GM23338 (cell line): ENCODE results near the gene UBE2V1. TPM values are rescaled to one million over a fixed set of nuclear protein-coding genes. Genes with fewer than 3 reads are reported as not detected.
A peak's percentile ranks its signal among the peaks of the same experiment; 100 is the strongest.

ENCODE experiments used
- ATAC-seq: fragments of 200-7000 bp; cut with Tn5 transposase; 3 replicates; pipeline ENCODE4 v1.9.1; 2020
- DNase-seq: peaks from one replicate; pipeline ENCODE4 v3.0.0-alpha.2; 2015; ENCODE audit warnings: low spot score
- H2AFZ ChIP-seq: fragments of 200-600 bp; sonication (generic); 2 replicates; pipeline ENCODE4 v1.8.0; 2016; ENCODE audit warnings: antibody characterized with exemption, mild to moderate bottlenecking, moderate library complexity
- H3F3A ChIP-seq: fragments of 200-600 bp; sonication (generic); replicated peaks from 2 replicates; pipeline ENCODE4 v1.8.0; 2017; ENCODE audit warnings: antibody characterized with exemption, mixed run types, low read depth
- H3K27ac ChIP-seq: fragments of 200-600 bp; sonication (generic); 2 replicates; pipeline ENCODE4 v1.6.1; 2016; ENCODE audit warnings: low read depth
- H3K27me3 ChIP-seq: fragments of 200-600 bp; sonication (generic); 2 replicates; pipeline ENCODE4 v1.8.0; 2016; ENCODE audit warnings: mild to moderate bottlenecking, mixed run types, moderate library complexity; ENCODE audit not compliant: insufficient read depth
- H3K36me3 ChIP-seq: fragments of 200-600 bp; sonication (generic); 2 replicates; pipeline ENCODE4 v1.8.0; 2016; ENCODE audit warnings: mild to moderate bottlenecking; ENCODE audit not compliant: insufficient read depth
- H3K4me1 ChIP-seq: fragments of 200-600 bp; sonication (generic); 2 replicates; pipeline ENCODE4 v1.8.0; 2016; ENCODE audit warnings: mild to moderate bottlenecking, moderate library complexity; ENCODE audit not compliant: insufficient read depth
- H3K4me2 ChIP-seq: fragments of 200-600 bp; sonication (generic); 2 replicates; pipeline ENCODE4 v1.7.1; 2017; ENCODE audit warnings: mixed run types
- H3K4me3 ChIP-seq: fragments of 200-600 bp; sonication (generic); 2 replicates; pipeline ENCODE4 v1.6.1; 2016; ENCODE audit warnings: mixed run types
- H3K79me2 ChIP-seq: fragments of 200-600 bp; sonication (generic); replicated peaks from 2 replicates; pipeline ENCODE4 v1.8.0; 2017; ENCODE audit warnings: mild to moderate bottlenecking; ENCODE audit not compliant: insufficient read depth
- H3K9me2 ChIP-seq: fragments of 200-600 bp; sonication (generic); 2 replicates; pipeline ENCODE4 v1.8.0; 2017; ENCODE audit not compliant: insufficient read depth
- H4K20me1 ChIP-seq: fragments of 200-600 bp; sonication (generic); replicated peaks from 2 replicates; pipeline ENCODE4 v1.8.0; 2017; ENCODE audit warnings: mild to moderate bottlenecking; ENCODE audit not compliant: insufficient read depth
- H3K27ac Mint-ChIP-seq: 2 replicates; pipeline ENCODE4 v1.8.0; 2020; ENCODE audit warnings: inconsistent platforms, mild to moderate bottlenecking, moderate library complexity, mixed read lengths
- H3K27me3 Mint-ChIP-seq: 3 replicates; pipeline ENCODE4 v1.8.0; 2022; ENCODE audit warnings: low read depth, mild to moderate bottlenecking, moderate library complexity, mixed read lengths, inconsistent platforms; ENCODE audit not compliant: insufficient read depth, poor library complexity
- H3K36me3 Mint-ChIP-seq: 3 replicates; pipeline ENCODE4 v1.8.0; 2021; ENCODE audit warnings: low read depth, mild to moderate bottlenecking, inconsistent platforms, moderate library complexity, mixed read lengths
- H3K4me1 Mint-ChIP-seq: 3 replicates; pipeline ENCODE4 v1.8.0; 2020; ENCODE audit warnings: mild to moderate bottlenecking, inconsistent platforms, mixed read lengths
- H3K4me3 Mint-ChIP-seq: 3 replicates; pipeline ENCODE4 v1.8.0; 2021; ENCODE audit warnings: moderate library complexity, mild to moderate bottlenecking, inconsistent platforms, mixed read lengths
- H3K9me3 Mint-ChIP-seq: 3 replicates; pipeline ENCODE4 v1.8.0; 2020; ENCODE audit warnings: moderate library complexity, mild to moderate bottlenecking, inconsistent platforms, mixed read lengths
- CREB1 ChIP-seq: fragments of 250-450 bp; sonication (Bioruptor Pico); IDR thresholded peaks from 2 replicates; pipeline ENCODE4 v1.5.0; 2020; ENCODE audit warnings: low read depth, mild to moderate bottlenecking, moderate library complexity
- EZH2 ChIP-seq: fragments of 200-600 bp; sonication (generic); IDR thresholded peaks from one replicate; pipeline ENCODE4 v1.8.0; 2017; ENCODE audit warnings: antibody characterized with exemption, mild to moderate bottlenecking, low read depth; ENCODE audit not compliant: unreplicated experiment
- EZH2phosphoT487 ChIP-seq: fragments of 200-600 bp; sonication (generic); IDR thresholded peaks from one replicate; pipeline ENCODE4 v1.8.1; 2018; ENCODE audit warnings: antibody characterized with exemption; ENCODE audit not compliant: unreplicated experiment
- JUNB ChIP-seq: IDR thresholded peaks from one replicate; pipeline ENCODE4 v1.6.1; 2016; ENCODE audit warnings: antibody characterized with exemption; ENCODE audit not compliant: unreplicated experiment
- NANOG ChIP-seq: IDR thresholded peaks from 2 replicates; pipeline ENCODE4 v1.6.1; 2016; ENCODE audit warnings: antibody characterized with exemption, borderline replicate concordance
- POLR2AphosphoS5 ChIP-seq: IDR thresholded peaks from 2 replicates; pipeline ENCODE4 v1.6.1; 2016; ENCODE audit warnings: antibody characterized with exemption, low read depth
- STAT1 ChIP-seq: IDR thresholded peaks from one replicate; pipeline ENCODE4 v1.6.1; 2016; ENCODE audit warnings: antibody characterized with exemption; ENCODE audit not compliant: unreplicated experiment
- ZNF114 ChIP-seq: fragments of 250-450 bp; sonication (Bioruptor Pico); IDR thresholded peaks from 2 replicates; pipeline ENCODE4 v1.5.0; 2020; ENCODE audit warnings: mild to moderate bottlenecking, moderate library complexity
- ZNF331 ChIP-seq: fragments of 250-450 bp; sonication (Bioruptor Pico); IDR thresholded peaks from 2 replicates; pipeline ENCODE4 v1.5.0; 2020; ENCODE audit warnings: low read depth, mild to moderate bottlenecking, moderate library complexity
- polyA plus RNA-seq: library from polyadenylated mRNA; unstranded; fragments of >200 nt; fragmentation: Nextera tagmentation; extraction: Ambion mirVana; gene quantifications from 2 replicates; pipeline ENCODE4 v1.2.1, GENCODE V29; 2016
- total RNA-seq: library from RNA; depleted of rRNA; stranded (reverse); fragments of >200 nt; shearing (Covaris generic); gene quantifications from 2 replicates; pipeline ENCODE4 v1.2.3, GENCODE V29; 2014
- TF ChIP-seq, protein P1 (sequence below): IDR thresholded peaks from one replicate; pipeline ENCODE4 v1.6.1; 2018; ENCODE audit warnings: antibody characterized with exemption; ENCODE audit not compliant: unreplicated experiment
- TF ChIP-seq, protein P2 (sequence below): fragments of 250-450 bp; sonication (Bioruptor Pico); IDR thresholded peaks from 2 replicates; pipeline ENCODE4 v1.5.0; 2020; ENCODE audit warnings: mild to moderate bottlenecking, moderate library complexity
- TF ChIP-seq, protein P3 (sequence below): IDR thresholded peaks from 2 replicates; pipeline ENCODE4 v1.6.1; 2016; ENCODE audit warnings: antibody characterized with exemption
- TF ChIP-seq, protein P4 (sequence below), 2 experiments: fragments of 200-600 bp in 1 of 2; sonication (generic) in 1 of 2; conservative IDR thresholded peaks; 2 replicates each; pipeline versions ENCODE4 v1.5.1 to v1.6.1; 2016 to 2017; ENCODE audit warnings: antibody characterized with exemption in 2 of 2, low read depth in 2 of 2, mild to moderate bottlenecking in 2 of 2, moderate library complexity in 1 of 2

Gene UBE2V1
- total and polyA plus RNA-seq, 2 experiments from 2014 or later = 105 to 302 TPM

DNA sequence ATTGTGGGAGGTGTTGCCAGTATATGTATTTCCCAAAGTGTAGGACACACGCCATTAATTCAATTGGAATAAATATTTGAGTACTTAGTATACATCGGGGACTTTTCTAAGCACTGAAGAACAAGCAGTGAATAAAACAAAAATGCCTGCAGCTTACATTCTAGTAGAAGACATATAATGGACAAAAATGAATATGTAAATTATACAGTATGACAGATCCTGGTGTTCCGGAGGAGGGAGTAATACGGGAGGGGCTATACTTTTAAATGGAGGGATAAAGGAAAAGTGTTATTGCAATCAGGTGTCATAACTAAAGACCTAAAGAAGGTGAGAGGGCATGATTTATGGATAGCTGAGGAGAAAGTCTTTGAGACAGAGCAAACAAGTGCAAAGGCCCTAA, 15.1 kb downstream of the UBE2V1 start:
- Histone ChIP-seq H3K79me2 (peaks cover 91% of the 10 kb centered on the region), H4K20me1 (peaks cover 55% of the 10 kb centered on the region)

More for the DNA sequence above, 15.1 kb downstream of the UBE2V1 start:
- Histone ChIP-seq H3K27me3 (no peaks in the 10 kb centered on the region), H2AFZ (no peak overlapping the region), H3K4me1 (peaks cover 33% of the 10 kb centered on the region), H3K4me2 (peak overlapping the region; percentile 9; the same call in 1 of the 2 replicates), H3K36me3 (peaks cover 11% of the 10 kb centered on the region; the same call in 1 of the 2 replicates), H3K27ac (peak overlapping the region; percentile 61; the same call in 1 of the 2 replicates), H3K4me3 (no peak overlapping the region), H3F3A (peaks cover 13% of the 10 kb centered on the region; the same call in 1 of the 2 replicates), H3K9me2 (no peaks in the 10 kb centered on the region)
- no peaks in the 10 kb centered on the region; the same call in 2 of the 3 replicates for H3K9me3 Mint-ChIP-seq
- ATAC-seq = no peak
- peaks cover 33% of the 10 kb centered on the region for H3K4me1 Mint-ChIP-seq
- DNase-seq = no peak
- TF ChIP-seq, protein P1, sequence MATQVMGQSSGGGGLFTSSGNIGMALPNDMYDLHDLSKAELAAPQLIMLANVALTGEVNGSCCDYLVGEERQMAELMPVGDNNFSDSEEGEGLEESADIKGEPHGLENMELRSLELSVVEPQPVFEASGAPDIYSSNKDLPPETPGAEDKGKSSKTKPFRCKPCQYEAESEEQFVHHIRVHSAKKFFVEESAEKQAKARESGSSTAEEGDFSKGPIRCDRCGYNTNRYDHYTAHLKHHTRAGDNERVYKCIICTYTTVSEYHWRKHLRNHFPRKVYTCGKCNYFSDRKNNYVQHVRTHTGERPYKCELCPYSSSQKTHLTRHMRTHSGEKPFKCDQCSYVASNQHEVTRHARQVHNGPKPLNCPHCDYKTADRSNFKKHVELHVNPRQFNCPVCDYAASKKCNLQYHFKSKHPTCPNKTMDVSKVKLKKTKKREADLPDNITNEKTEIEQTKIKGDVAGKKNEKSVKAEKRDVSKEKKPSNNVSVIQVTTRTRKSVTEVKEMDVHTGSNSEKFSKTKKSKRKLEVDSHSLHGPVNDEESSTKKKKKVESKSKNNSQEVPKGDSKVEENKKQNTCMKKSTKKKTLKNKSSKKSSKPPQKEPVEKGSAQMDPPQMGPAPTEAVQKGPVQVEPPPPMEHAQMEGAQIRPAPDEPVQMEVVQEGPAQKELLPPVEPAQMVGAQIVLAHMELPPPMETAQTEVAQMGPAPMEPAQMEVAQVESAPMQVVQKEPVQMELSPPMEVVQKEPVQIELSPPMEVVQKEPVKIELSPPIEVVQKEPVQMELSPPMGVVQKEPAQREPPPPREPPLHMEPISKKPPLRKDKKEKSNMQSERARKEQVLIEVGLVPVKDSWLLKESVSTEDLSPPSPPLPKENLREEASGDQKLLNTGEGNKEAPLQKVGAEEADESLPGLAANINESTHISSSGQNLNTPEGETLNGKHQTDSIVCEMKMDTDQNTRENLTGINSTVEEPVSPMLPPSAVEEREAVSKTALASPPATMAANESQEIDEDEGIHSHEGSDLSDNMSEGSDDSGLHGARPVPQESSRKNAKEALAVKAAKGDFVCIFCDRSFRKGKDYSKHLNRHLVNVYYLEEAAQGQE = no peak
- TF ChIP-seq EZH2phosphoT487 = no peak
- TF ChIP-seq, protein P2, sequence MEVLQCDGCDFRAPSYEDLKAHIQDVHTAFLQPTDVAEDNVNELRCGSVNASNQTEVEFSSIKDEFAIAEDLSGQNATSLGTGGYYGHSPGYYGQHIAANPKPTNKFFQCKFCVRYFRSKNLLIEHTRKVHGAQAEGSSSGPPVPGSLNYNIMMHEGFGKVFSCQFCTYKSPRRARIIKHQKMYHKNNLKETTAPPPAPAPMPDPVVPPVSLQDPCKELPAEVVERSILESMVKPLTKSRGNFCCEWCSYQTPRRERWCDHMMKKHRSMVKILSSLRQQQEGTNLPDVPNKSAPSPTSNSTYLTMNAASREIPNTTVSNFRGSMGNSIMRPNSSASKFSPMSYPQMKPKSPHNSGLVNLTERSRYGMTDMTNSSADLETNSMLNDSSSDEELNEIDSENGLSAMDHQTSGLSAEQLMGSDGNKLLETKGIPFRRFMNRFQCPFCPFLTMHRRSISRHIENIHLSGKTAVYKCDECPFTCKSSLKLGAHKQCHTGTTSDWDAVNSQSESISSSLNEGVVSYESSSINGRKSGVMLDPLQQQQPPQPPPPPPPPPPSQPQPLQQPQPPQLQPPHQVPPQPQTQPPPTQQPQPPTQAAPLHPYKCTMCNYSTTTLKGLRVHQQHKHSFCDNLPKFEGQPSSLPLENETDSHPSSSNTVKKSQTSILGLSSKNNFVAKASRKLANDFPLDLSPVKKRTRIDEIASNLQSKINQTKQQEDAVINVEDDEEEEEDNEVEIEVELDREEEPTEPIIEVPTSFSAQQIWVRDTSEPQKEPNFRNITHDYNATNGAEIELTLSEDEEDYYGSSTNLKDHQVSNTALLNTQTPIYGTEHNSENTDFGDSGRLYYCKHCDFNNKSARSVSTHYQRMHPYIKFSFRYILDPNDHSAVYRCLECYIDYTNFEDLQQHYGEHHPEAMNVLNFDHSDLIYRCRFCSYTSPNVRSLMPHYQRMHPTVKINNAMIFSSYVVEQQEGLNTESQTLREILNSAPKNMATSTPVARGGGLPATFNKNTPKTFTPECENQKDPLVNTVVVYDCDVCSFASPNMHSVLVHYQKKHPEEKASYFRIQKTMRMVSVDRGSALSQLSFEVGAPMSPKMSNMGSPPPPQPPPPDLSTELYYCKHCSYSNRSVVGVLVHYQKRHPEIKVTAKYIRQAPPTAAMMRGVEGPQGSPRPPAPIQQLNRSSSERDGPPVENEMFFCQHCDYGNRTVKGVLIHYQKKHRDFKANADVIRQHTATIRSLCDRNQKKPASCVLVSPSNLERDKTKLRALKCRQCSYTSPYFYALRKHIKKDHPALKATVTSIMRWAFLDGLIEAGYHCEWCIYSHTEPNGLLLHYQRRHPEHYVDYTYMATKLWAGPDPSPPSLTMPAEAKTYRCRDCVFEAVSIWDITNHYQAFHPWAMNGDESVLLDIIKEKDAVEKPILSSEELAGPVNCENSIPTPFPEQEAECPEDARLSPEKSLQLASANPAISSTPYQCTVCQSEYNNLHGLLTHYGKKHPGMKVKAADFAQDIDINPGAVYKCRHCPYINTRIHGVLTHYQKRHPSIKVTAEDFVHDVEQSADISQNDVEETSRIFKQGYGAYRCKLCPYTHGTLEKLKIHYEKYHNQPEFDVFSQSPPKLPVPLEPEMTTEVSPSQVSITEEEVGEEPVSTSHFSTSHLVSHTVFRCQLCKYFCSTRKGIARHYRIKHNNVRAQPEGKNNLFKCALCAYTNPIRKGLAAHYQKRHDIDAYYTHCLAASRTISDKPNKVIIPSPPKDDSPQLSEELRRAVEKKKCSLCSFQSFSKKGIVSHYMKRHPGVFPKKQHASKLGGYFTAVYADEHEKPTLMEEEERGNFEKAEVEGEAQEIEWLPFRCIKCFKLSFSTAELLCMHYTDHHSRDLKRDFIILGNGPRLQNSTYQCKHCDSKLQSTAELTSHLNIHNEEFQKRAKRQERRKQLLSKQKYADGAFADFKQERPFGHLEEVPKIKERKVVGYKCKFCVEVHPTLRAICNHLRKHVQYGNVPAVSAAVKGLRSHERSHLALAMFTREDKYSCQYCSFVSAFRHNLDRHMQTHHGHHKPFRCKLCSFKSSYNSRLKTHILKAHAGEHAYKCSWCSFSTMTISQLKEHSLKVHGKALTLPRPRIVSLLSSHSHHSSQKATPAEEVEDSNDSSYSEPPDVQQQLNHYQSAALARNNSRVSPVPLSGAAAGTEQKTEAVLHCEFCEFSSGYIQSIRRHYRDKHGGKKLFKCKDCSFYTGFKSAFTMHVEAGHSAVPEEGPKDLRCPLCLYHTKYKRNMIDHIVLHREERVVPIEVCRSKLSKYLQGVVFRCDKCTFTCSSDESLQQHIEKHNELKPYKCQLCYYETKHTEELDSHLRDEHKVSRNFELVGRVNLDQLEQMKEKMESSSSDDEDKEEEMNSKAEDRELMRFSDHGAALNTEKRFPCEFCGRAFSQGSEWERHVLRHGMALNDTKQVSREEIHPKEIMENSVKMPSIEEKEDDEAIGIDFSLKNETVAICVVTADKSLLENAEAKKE (CRISPR knock-in tag) = no peak
- TF ChIP-seq CREB1 (CRISPR knock-in tag) = no peak
- TF ChIP-seq ZNF114 (CRISPR knock-in tag) = no peak
- TF ChIP-seq, protein P3, sequence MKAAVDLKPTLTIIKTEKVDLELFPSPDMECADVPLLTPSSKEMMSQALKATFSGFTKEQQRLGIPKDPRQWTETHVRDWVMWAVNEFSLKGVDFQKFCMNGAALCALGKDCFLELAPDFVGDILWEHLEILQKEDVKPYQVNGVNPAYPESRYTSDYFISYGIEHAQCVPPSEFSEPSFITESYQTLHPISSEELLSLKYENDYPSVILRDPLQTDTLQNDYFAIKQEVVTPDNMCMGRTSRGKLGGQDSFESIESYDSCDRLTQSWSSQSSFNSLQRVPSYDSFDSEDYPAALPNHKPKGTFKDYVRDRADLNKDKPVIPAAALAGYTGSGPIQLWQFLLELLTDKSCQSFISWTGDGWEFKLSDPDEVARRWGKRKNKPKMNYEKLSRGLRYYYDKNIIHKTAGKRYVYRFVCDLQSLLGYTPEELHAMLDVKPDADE = no peak
- no peak for TF ChIP-seq STAT1
- TF ChIP-seq JUNB = no peak
- TF ChIP-seq, protein P4, sequence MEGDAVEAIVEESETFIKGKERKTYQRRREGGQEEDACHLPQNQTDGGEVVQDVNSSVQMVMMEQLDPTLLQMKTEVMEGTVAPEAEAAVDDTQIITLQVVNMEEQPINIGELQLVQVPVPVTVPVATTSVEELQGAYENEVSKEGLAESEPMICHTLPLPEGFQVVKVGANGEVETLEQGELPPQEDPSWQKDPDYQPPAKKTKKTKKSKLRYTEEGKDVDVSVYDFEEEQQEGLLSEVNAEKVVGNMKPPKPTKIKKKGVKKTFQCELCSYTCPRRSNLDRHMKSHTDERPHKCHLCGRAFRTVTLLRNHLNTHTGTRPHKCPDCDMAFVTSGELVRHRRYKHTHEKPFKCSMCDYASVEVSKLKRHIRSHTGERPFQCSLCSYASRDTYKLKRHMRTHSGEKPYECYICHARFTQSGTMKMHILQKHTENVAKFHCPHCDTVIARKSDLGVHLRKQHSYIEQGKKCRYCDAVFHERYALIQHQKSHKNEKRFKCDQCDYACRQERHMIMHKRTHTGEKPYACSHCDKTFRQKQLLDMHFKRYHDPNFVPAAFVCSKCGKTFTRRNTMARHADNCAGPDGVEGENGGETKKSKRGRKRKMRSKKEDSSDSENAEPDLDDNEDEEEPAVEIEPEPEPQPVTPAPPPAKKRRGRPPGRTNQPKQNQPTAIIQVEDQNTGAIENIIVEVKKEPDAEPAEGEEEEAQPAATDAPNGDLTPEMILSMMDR (conservative IDR thresholded peaks at IDR 0.05; ENCODE audit: low read depth in 2 of 2) = no peak
- no peak for TF ChIP-seq ZNF331 (CRISPR knock-in tag)
- TF ChIP-seq EZH2 = no peak
- no peak for TF ChIP-seq NANOG
- TF ChIP-seq POLR2AphosphoS5 = no peak
- H3K36me3 Mint-ChIP-seq = peaks cover 36% of the 10 kb centered on the region
- H3K27ac Mint-ChIP-seq = peak overlapping the region; percentile 11; the same call in 1 of the 2 replicates
- no peak overlapping the region for H3K4me3 Mint-ChIP-seq
- peaks cover 2% of the 10 kb centered on the region for H3K27me3 Mint-ChIP-seq
